Measurements from ENCODE around the gene FAM131B. TPM values are rescaled to one million over a fixed set of nuclear protein-coding genes. Genes with fewer than 3 reads are reported as not detected.

Gene FAM131B
- total RNA-seq, 2 donors from 2014 or later, result 1.9 to 3.6 TPM

- Mint-ChIP-seq H3K9me3 (no peaks in the 10 kb centered on the region), H3K36me3 (ENCODE audit: low read depth) (peaks cover 43% of the 10 kb centered on the region), H3K27me3 (ENCODE audit: insufficient read depth) (no peaks in the 10 kb centered on the region), H3K4me3 (no peak overlapping the region), H3K27ac (peak overlapping the region; percentile 81), H3K4me1 (peaks cover 5% of the 10 kb centered on the region)
- H3K9me3 ChIP-seq (ENCODE audit: control insufficient read depth, low read length), result no peaks in the 10 kb centered on the region
- no peak overlapping the region for H3K4me3 ChIP-seq (ENCODE audit: low read length)
- no peaks in the 10 kb centered on the region for H3K27me3 ChIP-seq (ENCODE audit: control insufficient read depth, insufficient read depth, low read length, poor library complexity, severe bottlenecking)
- peak; percentile 72 for DNase-seq
- no peak overlapping the region for H3K9ac ChIP-seq (ENCODE audit: extremely low read depth, low read length, poor library complexity, severe bottlenecking)
- peaks cover 90% of the 10 kb centered on the region for H3K36me3 ChIP-seq (ENCODE audit: control insufficient read depth, insufficient read depth, low read length)
- TF ChIP-seq CTCF (conservative IDR thresholded peaks at IDR 0.05), result peak; percentile 61
- WGBS, 2 experiments (ENCODE audit: insufficient coverage in 1 of 2, insufficient read length in 1 of 2), result 93 to 94% methylated on average over 13 to 23 of the region's 23 CpGs
- no peak overlapping the region for H3K27ac ChIP-seq (ENCODE audit: low read depth, low read length)
- peaks cover 10% of the 10 kb centered on the region for H3K4me1 ChIP-seq (ENCODE audit: control insufficient read depth, insufficient read depth, low read length)
Observed at GRCh38 chr7:143387156-143387975, 24.9 kb upstream of the FAM131B start.

GRCh38 chr7:143385891-143386781, 23.6 kb upstream of the FAM131B start:
- H3K27ac Mint-ChIP-seq, result no peak overlapping the region
- Histone ChIP-seq H3K27ac (ENCODE audit: low read depth, low read length) (no peak overlapping the region), H3K36me3 (ENCODE audit: control insufficient read depth, insufficient read depth, low read length) (peaks cover 81% of the 10 kb centered on the region), H3K4me1 (ENCODE audit: control insufficient read depth, insufficient read depth, low read length) (peaks cover 10% of the 10 kb centered on the region), H3K9ac (ENCODE audit: extremely low read depth, low read length, poor library complexity, severe bottlenecking) (no peak overlapping the region), H3K27me3 (ENCODE audit: control insufficient read depth, insufficient read depth, low read length, poor library complexity, severe bottlenecking) (no peaks in the 10 kb centered on the region), H3K9me3 (ENCODE audit: control insufficient read depth, low read length) (no peaks in the 10 kb centered on the region), H3K4me3 (ENCODE audit: low read length) (no peak overlapping the region)
- H3K4me1 Mint-ChIP-seq, result peaks cover 5% of the 10 kb centered on the region
- WGBS, 2 experiments (ENCODE audit: insufficient coverage in 1 of 2, insufficient read length in 1 of 2), result 91 to 95% methylated on average over 8 to 19 of the region's 19 CpGs
- no peak for TF ChIP-seq CTCF (conservative IDR thresholded peaks at IDR 0.05)
- peak; percentile 49 for DNase-seq
- H3K36me3 Mint-ChIP-seq (ENCODE audit: low read depth), result peaks cover 33% of the 10 kb centered on the region
- no peak overlapping the region for H3K4me3 Mint-ChIP-seq
- H3K27me3 Mint-ChIP-seq (ENCODE audit: insufficient read depth), result no peaks in the 10 kb centered on the region
- no peaks in the 10 kb centered on the region for H3K9me3 Mint-ChIP-seq

GRCh38 chr7:143384661-143385631, 22.4 kb upstream of the FAM131B start:
- Mint-ChIP-seq H3K36me3 (ENCODE audit: low read depth) (peaks cover 23% of the 10 kb centered on the region), H3K9me3 (no peaks in the 10 kb centered on the region), H3K4me3 (no peak overlapping the region), H3K4me1 (peaks cover 6% of the 10 kb centered on the region), H3K27ac (no peak overlapping the region), H3K27me3 (ENCODE audit: insufficient read depth) (no peaks in the 10 kb centered on the region)
- Histone ChIP-seq H3K9ac (ENCODE audit: extremely low read depth, low read length, poor library complexity, severe bottlenecking) (peak overlapping the region; percentile 30), H3K27ac (ENCODE audit: low read depth, low read length) (no peak overlapping the region), H3K4me3 (ENCODE audit: low read length) (peak overlapping the region; percentile 94), H3K4me1 (ENCODE audit: control insufficient read depth, insufficient read depth, low read length) (peaks cover 10% of the 10 kb centered on the region), H3K36me3 (ENCODE audit: control insufficient read depth, insufficient read depth, low read length) (peaks cover 71% of the 10 kb centered on the region), H3K9me3 (ENCODE audit: control insufficient read depth, low read length) (no peaks in the 10 kb centered on the region), H3K27me3 (ENCODE audit: control insufficient read depth, insufficient read depth, low read length, poor library complexity, severe bottlenecking) (no peaks in the 10 kb centered on the region)
- 82 to 89% methylated on average over 6 to 13 of the region's 14 CpGs for WGBS, 2 experiments (ENCODE audit: insufficient coverage in 1 of 2, insufficient read length in 1 of 2)
- no peak for TF ChIP-seq CTCF (conservative IDR thresholded peaks at IDR 0.05)
- peak; percentile 36 for DNase-seq

All from endodermal cell (in vitro differentiated cells).